NCI-H446 treated with DMSO at 0.1 percent for 48 hours (cell line): ENCODE measurements around the gene PTPN9.
"Not testable (repeated sequence)": the region's sequence is repeated elsewhere in the genome, so short reads cannot be mapped to it uniquely, and the experiment has no call there.

Source experiments
- DNase-seq: peaks from one replicate; lab custom pipeline; 2025; lab: John Stamatoyannopoulos, UW

The PTPN9 gene

GRCh38 chr15:75530169-75530568, 48.9 kb downstream of the PTPN9 start:
- no peak for DNase-seq

GRCh38 chr15:75525756-75526155, 53.4 kb downstream of the PTPN9 start:
- DNase-seq = not testable (repeated sequence)

GRCh38 chr15:75523011-75523410, 56.1 kb downstream of the PTPN9 start:
- no peak for DNase-seq

GRCh38 chr15:75517233-75517632, 61.9 kb downstream of the PTPN9 start:
- no peak for DNase-seq

GRCh38 chr15:75508840-75509532, 70.1 kb downstream of the PTPN9 start:
- DNase-seq = peak; percentile 4

- DNase-seq = no peak
Observed at GRCh38 chr15:75502360-75502759, 76.8 kb downstream of the PTPN9 start.

- no peak for DNase-seq
Observed at GRCh38 chr15:75493732-75494131, 85.4 kb downstream of the PTPN9 start.

GRCh38 chr15:75483961-75484360, 95.2 kb downstream of the PTPN9 start:
- no peak for DNase-seq

- DNase-seq = not testable (repeated sequence)
Observed at GRCh38 chr15:75483556-75483955, 95.6 kb downstream of the PTPN9 start.

- no peak for DNase-seq
Observed at GRCh38 chr15:75483106-75483505, 96.0 kb downstream of the PTPN9 start.

GRCh38 chr15:75480463-75480862, 98.7 kb downstream of the PTPN9 start:
- not testable (repeated sequence) for DNase-seq

- DNase-seq = no peak
Observed at GRCh38 chr15:75479670-75480069, 99.4 kb downstream of the PTPN9 start.

- not testable (repeated sequence) for DNase-seq
Observed at GRCh38 chr15:75477094-75477493, 102.0 kb downstream of the PTPN9 start.

GRCh38 chr15:75468913-75469598, 110.1 kb downstream of the PTPN9 start:
- no peak for DNase-seq

GRCh38 chr15:75460646-75461045, 118.5 kb downstream of the PTPN9 start:
- DNase-seq = no peak

- DNase-seq = no peak
Observed at GRCh38 chr15:75459581-75459980, 119.5 kb downstream of the PTPN9 start.

GRCh38 chr15:75456710-75457109, 122.4 kb downstream of the PTPN9 start:
- no peak for DNase-seq

GRCh38 chr15:75455982-75456531, 123.1 kb downstream of the PTPN9 start:
- DNase-seq = no peak

- DNase-seq = peak; percentile 10
Observed at GRCh38 chr15:75455424-75455981, 123.6 kb downstream of the PTPN9 start.

GRCh38 chr15:75454471-75455378, 124.4 kb downstream of the PTPN9 start:
- DNase-seq = no peak

GRCh38 chr15:75453703-75454470, 125.2 kb downstream of the PTPN9 start:
- DNase-seq = peak; percentile 99
